Right lobe of liver (tissue), 4 donors: ENCODE data around the gene DRAXIN.

Experiments
- POLR2A ChIP-seq: fragments of 450-650 bp; IDR thresholded peaks from one replicate; pipeline ENCODE4 v1.6.1; 2017; ENCODE audit warnings: antibody characterized with exemption, mild to moderate bottlenecking
- TF ChIP-seq, protein P1 (sequence below), 4 donors: fragments of 200-600 bp in 3 of 4; fragments of 450-650 bp in 1 of 4; IDR thresholded peaks; one replicate each; pipeline versions ENCODE4 v1.5.1 to v1.8.0; 2016 to 2022; ENCODE audit warnings: antibody characterized with exemption in 4 of 4, mild to moderate bottlenecking in 2 of 4
- donor health status: DM: no; HTN: no; CAD: no.
- donor health status: DM: no; HTN: no; CAD: no.
- donor health status: DM: no; HTN: yes; CAD: no.

DNA sequence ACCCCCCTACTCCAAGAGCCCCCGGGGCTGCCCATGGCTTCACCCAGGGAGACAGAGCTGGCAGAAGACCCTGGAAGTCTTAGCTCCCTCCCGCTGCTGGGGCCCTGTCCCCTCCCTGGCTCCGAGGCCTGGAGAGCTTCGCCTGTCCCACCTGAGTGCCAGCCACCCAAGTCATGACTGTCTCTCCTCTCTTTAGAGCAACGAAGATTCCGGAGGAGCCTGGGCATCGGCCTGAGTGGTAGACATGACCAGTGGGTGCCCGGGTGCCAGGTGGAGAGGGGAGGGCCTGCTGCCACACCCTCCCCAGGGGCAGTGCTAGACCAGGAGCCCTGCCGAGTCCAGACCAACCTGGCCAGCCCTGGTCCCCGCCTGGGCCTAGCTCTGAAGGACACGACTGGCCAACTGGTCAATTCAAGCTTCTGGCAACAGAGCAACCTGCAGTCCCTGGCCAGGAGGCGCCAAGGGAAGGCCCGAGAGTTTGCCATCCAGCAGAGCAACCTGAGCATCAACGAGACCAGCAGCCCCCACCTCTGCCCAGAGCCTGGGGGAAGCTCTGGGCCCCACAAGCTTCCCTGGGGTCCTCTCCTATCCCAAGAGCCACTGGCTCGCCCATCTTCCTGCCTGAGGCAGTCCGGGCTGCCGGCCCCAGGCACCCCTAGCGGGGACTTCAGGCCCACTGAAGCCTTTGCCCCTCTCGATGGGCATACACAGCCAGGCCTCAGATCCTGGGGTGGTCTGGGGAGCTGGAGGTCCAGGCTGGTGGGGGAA, 74.3 kb downstream of the DRAXIN start:
- TF ChIP-seq, protein P1, sequence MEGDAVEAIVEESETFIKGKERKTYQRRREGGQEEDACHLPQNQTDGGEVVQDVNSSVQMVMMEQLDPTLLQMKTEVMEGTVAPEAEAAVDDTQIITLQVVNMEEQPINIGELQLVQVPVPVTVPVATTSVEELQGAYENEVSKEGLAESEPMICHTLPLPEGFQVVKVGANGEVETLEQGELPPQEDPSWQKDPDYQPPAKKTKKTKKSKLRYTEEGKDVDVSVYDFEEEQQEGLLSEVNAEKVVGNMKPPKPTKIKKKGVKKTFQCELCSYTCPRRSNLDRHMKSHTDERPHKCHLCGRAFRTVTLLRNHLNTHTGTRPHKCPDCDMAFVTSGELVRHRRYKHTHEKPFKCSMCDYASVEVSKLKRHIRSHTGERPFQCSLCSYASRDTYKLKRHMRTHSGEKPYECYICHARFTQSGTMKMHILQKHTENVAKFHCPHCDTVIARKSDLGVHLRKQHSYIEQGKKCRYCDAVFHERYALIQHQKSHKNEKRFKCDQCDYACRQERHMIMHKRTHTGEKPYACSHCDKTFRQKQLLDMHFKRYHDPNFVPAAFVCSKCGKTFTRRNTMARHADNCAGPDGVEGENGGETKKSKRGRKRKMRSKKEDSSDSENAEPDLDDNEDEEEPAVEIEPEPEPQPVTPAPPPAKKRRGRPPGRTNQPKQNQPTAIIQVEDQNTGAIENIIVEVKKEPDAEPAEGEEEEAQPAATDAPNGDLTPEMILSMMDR (IDR thresholded peaks at IDR 0.05): no peak
- no peak for TF ChIP-seq POLR2A
